Measurements from ENCODE around the gene CPED1.

CPED1 gene

DNA sequence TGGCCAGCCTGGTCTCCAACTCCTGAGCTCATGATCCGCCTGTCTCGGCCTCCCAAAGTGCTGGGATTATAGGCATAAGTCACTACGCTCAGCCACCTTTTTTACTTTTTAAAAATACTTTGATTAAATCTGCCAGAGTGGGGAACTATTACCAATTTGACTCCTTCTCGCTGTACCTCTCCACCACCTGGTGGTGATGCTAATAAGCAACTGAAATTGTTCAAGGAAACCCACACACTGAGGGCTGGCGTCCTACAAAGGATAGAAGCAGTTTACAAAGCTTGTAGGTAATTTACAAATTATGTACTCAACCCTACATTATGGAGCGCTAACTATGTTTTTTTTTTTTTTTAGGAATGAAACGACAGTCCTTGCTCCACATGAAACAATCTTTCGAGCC lies 111.1 kb downstream of the CPED1 start:
- H3K14ac ChIP-seq (ENCODE audit: low read length in 2 of 2), result no peak overlapping the region
- no peak overlapping the region for H3K27ac ChIP-seq (ENCODE audit: low read length, poor library complexity, severe bottlenecking)
- DNase-seq, result no peak
- peaks cover 0 to 28% of the 10 kb centered on the region in 2 experiments for H3K36me3 ChIP-seq (ENCODE audit: control insufficient read depth in 1 of 2, insufficient read depth in 2 of 2, low read depth in 1 of 2, low read length in 2 of 2)
- H2BK120ac ChIP-seq (ENCODE audit: low read depth, low read length), result no peak overlapping the region
- H2AFZ ChIP-seq (ENCODE audit: low read depth, low read length), result no peak overlapping the region
- H3K4me1 ChIP-seq (ENCODE audit: control insufficient read depth, insufficient read depth, low read depth, low read length), result no peaks in the 10 kb centered on the region
- H2BK12ac ChIP-seq (ENCODE audit: low read length in 2 of 2), result no peak overlapping the region
- H3K23ac ChIP-seq (ENCODE audit: low read length in 2 of 2), result no peak overlapping the region
- H3K4ac ChIP-seq (ENCODE audit: low read depth in 1 of 2, low read length in 2 of 2), result no peak overlapping the region
- no peak overlapping the region for H2BK15ac ChIP-seq (ENCODE audit: low read depth, poor library complexity, severe bottlenecking)
- H3K79me1 ChIP-seq (replicated peaks; ENCODE audit: low read length, poor library complexity, severe bottlenecking), result no peaks in the 10 kb centered on the region
- no peak overlapping the region for H4K8ac ChIP-seq (ENCODE audit: low read length)
- H3K18ac ChIP-seq (ENCODE audit: low read depth in 1 of 2, low read length in 2 of 2), result no peak overlapping the region
- H2AK5ac ChIP-seq (ENCODE audit: low read length, severe bottlenecking), result no peak overlapping the region
- WGBS, result 87% methylated on average over 6 of the region's 8 CpGs
- H3K9me3 ChIP-seq (ENCODE audit: control insufficient read depth, low read length), result no peaks in the 10 kb centered on the region
- no peak overlapping the region for H3K4me3 ChIP-seq (ENCODE audit: insufficient read depth in 1 of 2, low read depth in 1 of 2, low read length in 2 of 2)
- H2BK5ac ChIP-seq (ENCODE audit: low read depth, low read length, poor library complexity, severe bottlenecking), result no peak overlapping the region
- no peak overlapping the region for H4K91ac ChIP-seq (ENCODE audit: low read length)
- H3K9ac ChIP-seq (ENCODE audit: low read length), result no peak overlapping the region
- no peak overlapping the region for H3K4me2 ChIP-seq (ENCODE audit: low read length, poor library complexity, severe bottlenecking)
- no peaks in the 10 kb centered on the region for H3K27me3 ChIP-seq (ENCODE audit: control insufficient read depth in 1 of 2, insufficient read depth in 1 of 2, low read length in 2 of 2)

DNA sequence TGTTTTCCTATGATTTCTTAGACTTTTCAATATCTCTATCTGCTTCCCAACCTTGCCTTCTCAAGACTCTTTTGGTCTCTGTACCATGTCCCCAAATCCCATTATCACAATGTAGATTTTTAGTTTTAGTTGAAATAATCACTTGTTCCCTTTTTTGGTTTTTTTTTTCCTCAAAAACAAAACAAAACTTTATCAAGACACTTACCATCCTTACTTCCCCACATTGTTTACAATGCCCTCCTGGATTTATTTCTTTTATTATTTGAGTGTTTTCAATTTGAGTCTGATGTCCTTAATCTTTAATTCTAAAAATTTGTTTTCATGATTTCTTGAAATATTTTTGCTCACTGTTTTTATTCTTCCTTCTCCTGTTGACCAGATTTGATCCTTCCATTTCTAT lies 112.6 kb downstream of the CPED1 start:
- H2BK12ac ChIP-seq (ENCODE audit: low read length in 2 of 2), result no peak overlapping the region
- no peak overlapping the region for H2BK5ac ChIP-seq (ENCODE audit: low read depth, low read length, poor library complexity, severe bottlenecking)
- no peak overlapping the region for H3K9ac ChIP-seq (ENCODE audit: low read length)

DNA sequence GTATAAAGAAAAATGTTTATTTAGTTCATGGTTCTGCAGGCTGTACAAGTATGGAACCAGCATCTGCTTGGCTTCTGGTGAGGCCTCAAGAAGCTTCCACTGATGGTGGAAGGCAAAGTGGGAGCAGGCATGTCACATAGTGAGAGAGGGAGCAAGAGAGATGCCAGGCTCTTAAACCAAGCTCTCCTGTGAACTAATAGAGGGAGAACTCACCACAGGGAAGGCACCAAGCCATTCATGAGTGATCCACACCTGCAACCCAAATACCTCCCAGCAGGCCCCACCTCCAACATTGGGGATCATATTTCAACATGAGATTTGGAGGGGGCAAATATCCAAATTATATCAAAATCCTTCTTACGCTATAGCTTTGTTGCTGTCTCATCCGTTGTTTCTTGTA lies 113.1 kb downstream of the CPED1 start:
- no peak overlapping the region for H3K4me2 ChIP-seq (ENCODE audit: low read length, poor library complexity, severe bottlenecking)
- H3K18ac ChIP-seq (ENCODE audit: low read depth in 1 of 2, low read length in 2 of 2), result no peak overlapping the region
- H3K36me3 ChIP-seq (ENCODE audit: control insufficient read depth in 1 of 2, insufficient read depth in 2 of 2, low read depth in 1 of 2, low read length in 2 of 2), result peaks cover 0 to 28% of the 10 kb centered on the region in 2 experiments
- no peak for DNase-seq
- H2AK5ac ChIP-seq (ENCODE audit: low read length, severe bottlenecking), result no peak overlapping the region
- H4K8ac ChIP-seq (ENCODE audit: low read length), result no peak overlapping the region
- H4K91ac ChIP-seq (ENCODE audit: low read length), result no peak overlapping the region
- no peaks in the 10 kb centered on the region for H3K4me1 ChIP-seq (ENCODE audit: control insufficient read depth, insufficient read depth, low read depth, low read length)
- H3K4me3 ChIP-seq (ENCODE audit: insufficient read depth in 1 of 2, low read depth in 1 of 2, low read length in 2 of 2), result no peak overlapping the region
- no peaks in the 10 kb centered on the region for H3K27me3 ChIP-seq (ENCODE audit: control insufficient read depth in 1 of 2, insufficient read depth in 1 of 2, low read length in 2 of 2)
- no peak overlapping the region for H2BK15ac ChIP-seq (ENCODE audit: low read depth, poor library complexity, severe bottlenecking)
- H3K27ac ChIP-seq (ENCODE audit: low read length, poor library complexity, severe bottlenecking), result no peak overlapping the region
- H3K9me3 ChIP-seq (ENCODE audit: control insufficient read depth, low read length), result no peaks in the 10 kb centered on the region
- no peaks in the 10 kb centered on the region for H3K79me1 ChIP-seq (replicated peaks; ENCODE audit: low read length, poor library complexity, severe bottlenecking)
- H3K4ac ChIP-seq (ENCODE audit: low read depth in 1 of 2, low read length in 2 of 2), result no peak overlapping the region
- H3K23ac ChIP-seq (ENCODE audit: low read length in 2 of 2), result no peak overlapping the region
- H2BK12ac ChIP-seq (ENCODE audit: low read length in 2 of 2), result no peak overlapping the region
- H3K14ac ChIP-seq (ENCODE audit: low read length in 2 of 2), result no peak overlapping the region
- H3K9ac ChIP-seq (ENCODE audit: low read length), result no peak overlapping the region
- H2BK120ac ChIP-seq (ENCODE audit: low read depth, low read length), result no peak overlapping the region
- no CpG with 5 or more reads among the region's 2 CpGs for WGBS
- H2BK5ac ChIP-seq (ENCODE audit: low read depth, low read length, poor library complexity, severe bottlenecking), result no peak overlapping the region
- H2AFZ ChIP-seq (ENCODE audit: low read depth, low read length), result no peak overlapping the region

More for the DNA sequence above, 112.6 kb downstream of the CPED1 start:
- Histone ChIP-seq H3K23ac (ENCODE audit: low read length in 2 of 2) (no peak overlapping the region), H3K79me1 (replicated peaks; ENCODE audit: low read length, poor library complexity, severe bottlenecking) (no peaks in the 10 kb centered on the region), H2BK15ac (ENCODE audit: low read depth, poor library complexity, severe bottlenecking) (no peak overlapping the region), H3K9me3 (ENCODE audit: control insufficient read depth, low read length) (no peaks in the 10 kb centered on the region), H2AFZ (ENCODE audit: low read depth, low read length) (no peak overlapping the region), H3K4ac (ENCODE audit: low read depth in 1 of 2, low read length in 2 of 2) (no peak overlapping the region), H4K8ac (ENCODE audit: low read length) (no peak overlapping the region), H4K91ac (ENCODE audit: low read length) (no peak overlapping the region), H2BK120ac (ENCODE audit: low read depth, low read length) (no peak overlapping the region), H3K27me3 (ENCODE audit: control insufficient read depth in 1 of 2, insufficient read depth in 1 of 2, low read length in 2 of 2) (no peaks in the 10 kb centered on the region), H2AK5ac (ENCODE audit: low read length, severe bottlenecking) (no peak overlapping the region), H3K27ac (ENCODE audit: low read length, poor library complexity, severe bottlenecking) (no peak overlapping the region), H3K18ac (ENCODE audit: low read depth in 1 of 2, low read length in 2 of 2) (no peak overlapping the region), H3K4me3 (ENCODE audit: insufficient read depth in 1 of 2, low read depth in 1 of 2, low read length in 2 of 2) (no peak overlapping the region), H3K14ac (ENCODE audit: low read length in 2 of 2) (no peak overlapping the region), H3K4me1 (ENCODE audit: control insufficient read depth, insufficient read depth, low read depth, low read length) (no peaks in the 10 kb centered on the region), H3K4me2 (ENCODE audit: low read length, poor library complexity, severe bottlenecking) (no peak overlapping the region), H3K36me3 (ENCODE audit: control insufficient read depth in 1 of 2, insufficient read depth in 2 of 2, low read depth in 1 of 2, low read length in 2 of 2) (peaks cover 0 to 28% of the 10 kb centered on the region in 2 experiments)
- DNase-seq, result no peak

DNA sequence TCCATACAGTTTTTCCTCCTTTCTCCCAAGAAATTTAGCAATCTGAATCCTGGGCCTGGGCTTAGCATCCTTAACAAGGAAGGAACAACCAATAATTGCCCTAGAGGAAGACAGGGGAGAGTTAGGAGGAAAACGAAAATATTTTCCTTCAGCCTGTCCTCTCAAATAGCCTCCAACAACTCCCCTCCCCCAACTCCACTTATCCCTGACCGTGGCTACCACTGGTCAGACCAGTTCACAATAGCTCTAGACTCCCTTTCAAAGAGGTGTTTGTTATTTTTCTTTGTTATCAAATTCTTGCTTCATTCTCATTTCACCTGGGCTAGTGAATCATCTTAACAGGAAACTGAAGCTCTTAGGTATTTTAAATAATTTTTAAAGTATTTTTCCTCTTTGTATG lies 114.1 kb downstream of the CPED1 start:
- Histone ChIP-seq H3K27me3 (ENCODE audit: control insufficient read depth in 1 of 2, insufficient read depth in 1 of 2, low read length in 2 of 2) (no peaks in the 10 kb centered on the region), H4K91ac (ENCODE audit: low read length) (no peak overlapping the region), H3K23ac (ENCODE audit: low read length in 2 of 2) (no peak overlapping the region), H3K4ac (ENCODE audit: low read depth in 1 of 2, low read length in 2 of 2) (no peak overlapping the region), H2AFZ (ENCODE audit: low read depth, low read length) (no peak overlapping the region), H2AK5ac (ENCODE audit: low read length, severe bottlenecking) (no peak overlapping the region), H2BK5ac (ENCODE audit: low read depth, low read length, poor library complexity, severe bottlenecking) (no peak overlapping the region), H2BK15ac (ENCODE audit: low read depth, poor library complexity, severe bottlenecking) (no peak overlapping the region), H3K4me1 (ENCODE audit: control insufficient read depth, insufficient read depth, low read depth, low read length) (no peaks in the 10 kb centered on the region), H3K4me2 (ENCODE audit: low read length, poor library complexity, severe bottlenecking) (no peak overlapping the region), H3K79me1 (replicated peaks; ENCODE audit: low read length, poor library complexity, severe bottlenecking) (no peaks in the 10 kb centered on the region), H2BK120ac (ENCODE audit: low read depth, low read length) (no peak overlapping the region), H3K9ac (ENCODE audit: low read length) (no peak overlapping the region), H3K4me3 (ENCODE audit: insufficient read depth in 1 of 2, low read depth in 1 of 2, low read length in 2 of 2) (no peak overlapping the region), H3K36me3 (ENCODE audit: control insufficient read depth in 1 of 2, insufficient read depth in 2 of 2, low read depth in 1 of 2, low read length in 2 of 2) (peaks cover 0 to 28% of the 10 kb centered on the region in 2 experiments), H3K9me3 (ENCODE audit: control insufficient read depth, low read length) (no peaks in the 10 kb centered on the region), H2BK12ac (ENCODE audit: low read length in 2 of 2) (no peak overlapping the region), H3K27ac (ENCODE audit: low read length, poor library complexity, severe bottlenecking) (no peak overlapping the region), H4K8ac (ENCODE audit: low read length) (no peak overlapping the region), H3K14ac (ENCODE audit: low read length in 2 of 2) (no peak overlapping the region), H3K18ac (ENCODE audit: low read depth in 1 of 2, low read length in 2 of 2) (no peak overlapping the region)
- 50% methylated on average over 2 of the region's 2 CpGs for WGBS
- no peak for DNase-seq

All from mesenchymal stem cell (in vitro differentiated cells and primary cell).